Cortex of kidney (tissue), 1 donor: Measurements from ENCODE around the gene FAM111A.

Experiments
- DNase-seq: peaks from one replicate; lab custom pipeline; 2025; lab: John Stamatoyannopoulos, UW

Gene FAM111A

DNA sequence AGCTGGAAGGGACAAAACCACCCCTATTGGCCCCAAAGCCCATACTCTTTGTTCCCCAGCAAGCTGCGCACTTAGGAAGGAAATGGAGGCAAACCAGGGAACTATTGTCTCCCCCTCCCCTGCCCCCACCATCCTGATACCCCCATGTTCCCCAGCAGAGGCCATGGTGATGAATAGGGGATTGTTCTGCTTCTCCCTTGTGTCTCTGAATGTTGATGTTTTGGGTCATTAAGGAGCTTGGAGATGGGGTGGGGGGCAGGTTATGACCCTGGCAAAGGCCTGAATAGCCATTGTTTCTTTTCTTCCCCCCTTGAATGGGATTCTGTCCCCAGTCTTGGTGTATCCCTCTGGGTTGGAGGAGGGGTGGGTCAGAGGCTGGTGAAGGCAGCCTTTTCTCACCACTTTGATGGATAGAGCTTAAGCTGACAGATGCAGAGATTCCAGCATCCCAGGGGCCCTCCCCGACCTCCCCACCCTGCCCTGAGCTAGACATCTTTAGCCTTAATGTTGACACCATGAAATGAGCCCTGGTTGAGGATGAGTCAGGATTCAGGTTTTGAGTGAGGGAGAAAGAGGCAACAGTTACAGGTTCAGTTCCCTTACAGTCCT, 37.6 kb downstream of the FAM111A start:
- DNase-seq: no peak

DNA sequence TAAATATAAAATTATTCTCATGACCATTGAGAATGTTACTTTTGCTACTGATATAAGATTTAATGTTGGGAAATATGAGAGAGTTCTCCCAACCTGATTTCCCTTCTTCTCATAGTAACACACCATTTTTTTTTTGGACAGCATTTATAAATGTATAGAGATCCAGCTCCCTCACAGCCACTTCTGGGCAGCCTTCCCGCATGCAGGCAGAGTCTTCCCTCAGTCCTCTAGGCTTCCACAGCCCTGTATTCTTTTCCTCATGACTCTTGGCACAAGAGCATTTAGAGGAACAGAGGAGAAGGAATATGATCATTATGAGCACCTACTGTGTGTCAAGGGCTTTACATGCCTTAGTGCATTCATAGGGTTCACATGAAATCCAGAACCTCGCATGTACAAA, 38.3 kb downstream of the FAM111A start:
- no peak for DNase-seq

DNA sequence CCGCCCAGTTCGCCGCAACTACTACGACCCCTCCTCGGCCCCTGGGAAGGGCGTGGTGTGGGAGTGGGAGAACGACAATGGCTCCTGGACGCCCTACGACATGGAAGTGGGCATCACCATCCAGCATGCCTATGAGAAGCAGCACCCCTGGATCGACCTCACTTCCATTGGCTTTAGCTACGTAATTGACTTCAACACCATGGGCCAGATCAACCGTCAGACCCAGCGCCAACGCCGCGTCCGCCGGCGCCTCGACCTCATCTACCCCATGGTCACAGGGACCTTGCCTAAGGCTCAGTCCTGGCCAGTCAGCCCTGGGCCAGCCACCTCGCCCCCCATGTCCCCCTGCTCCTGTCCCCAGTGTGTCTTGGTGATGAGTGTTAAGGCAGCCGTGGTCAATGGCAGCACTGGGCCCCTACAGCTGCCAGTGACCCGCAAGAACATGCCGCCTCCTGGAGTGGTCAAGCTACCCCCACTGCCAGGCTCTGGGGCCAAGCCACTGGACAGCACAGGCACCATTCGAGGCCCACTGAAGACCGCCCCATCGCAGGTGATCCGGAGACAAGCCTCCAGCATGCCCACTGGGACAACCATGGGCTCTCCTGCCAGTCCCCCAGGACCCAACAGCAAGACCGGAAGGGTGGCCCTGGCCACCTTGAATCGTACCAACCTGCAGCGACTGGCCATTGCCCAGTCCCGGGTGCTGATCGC, 39.2 kb downstream of the FAM111A start:
- DNase-seq: no peak

DNA sequence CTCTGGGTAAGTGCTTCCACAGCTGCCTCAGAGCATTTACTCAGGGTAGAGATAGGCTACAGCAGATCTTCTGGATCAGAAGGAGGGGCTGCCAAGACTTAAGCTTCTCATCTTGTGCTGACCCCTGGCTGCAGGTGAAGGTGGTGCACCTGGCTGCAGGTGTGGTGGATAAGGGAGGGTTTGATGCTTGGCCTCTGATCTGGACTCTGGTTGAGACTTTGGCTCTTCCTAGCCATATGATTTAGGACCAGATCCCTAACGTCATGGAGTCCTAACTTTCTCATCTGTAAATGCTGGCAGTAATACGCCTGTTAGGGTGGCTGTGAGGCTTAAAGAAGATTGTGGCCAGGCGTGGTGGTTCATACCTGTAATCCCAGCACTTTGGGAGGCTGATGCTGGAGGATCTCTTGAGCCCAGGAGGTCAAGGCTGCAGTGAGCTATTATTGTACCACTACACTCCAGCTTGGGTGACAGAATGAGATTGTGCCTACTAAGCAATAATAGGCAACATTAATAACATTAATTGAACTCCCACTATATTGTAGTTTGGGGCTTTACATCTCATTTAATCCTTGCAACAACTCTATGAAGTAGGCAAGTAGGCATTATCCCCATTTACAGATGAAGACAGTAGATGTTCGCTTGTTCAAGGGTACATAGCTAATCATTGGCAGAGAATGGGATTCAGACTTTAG, 39.9 kb downstream of the FAM111A start:
- no peak for DNase-seq

DNA sequence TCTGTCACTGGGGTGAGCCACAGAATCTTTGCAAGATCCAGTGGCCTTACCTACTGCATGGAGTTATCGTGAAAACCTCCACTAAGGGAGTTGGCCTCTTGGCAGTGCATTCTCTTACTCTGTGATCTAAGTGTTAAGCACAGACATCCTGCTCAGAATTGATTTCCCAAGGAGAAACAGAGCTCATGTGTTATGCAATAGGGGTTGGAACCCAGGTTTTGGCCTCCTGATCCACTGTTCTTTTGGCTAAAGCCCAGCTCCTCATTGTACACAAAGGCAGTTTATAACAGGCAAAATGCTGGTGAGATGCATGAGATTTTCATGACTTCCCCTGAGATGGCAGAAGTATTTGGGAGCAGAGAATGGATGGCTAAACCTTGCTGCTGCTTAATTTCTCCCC, 41.1 kb downstream of the FAM111A start:
- no peak for DNase-seq

DNA sequence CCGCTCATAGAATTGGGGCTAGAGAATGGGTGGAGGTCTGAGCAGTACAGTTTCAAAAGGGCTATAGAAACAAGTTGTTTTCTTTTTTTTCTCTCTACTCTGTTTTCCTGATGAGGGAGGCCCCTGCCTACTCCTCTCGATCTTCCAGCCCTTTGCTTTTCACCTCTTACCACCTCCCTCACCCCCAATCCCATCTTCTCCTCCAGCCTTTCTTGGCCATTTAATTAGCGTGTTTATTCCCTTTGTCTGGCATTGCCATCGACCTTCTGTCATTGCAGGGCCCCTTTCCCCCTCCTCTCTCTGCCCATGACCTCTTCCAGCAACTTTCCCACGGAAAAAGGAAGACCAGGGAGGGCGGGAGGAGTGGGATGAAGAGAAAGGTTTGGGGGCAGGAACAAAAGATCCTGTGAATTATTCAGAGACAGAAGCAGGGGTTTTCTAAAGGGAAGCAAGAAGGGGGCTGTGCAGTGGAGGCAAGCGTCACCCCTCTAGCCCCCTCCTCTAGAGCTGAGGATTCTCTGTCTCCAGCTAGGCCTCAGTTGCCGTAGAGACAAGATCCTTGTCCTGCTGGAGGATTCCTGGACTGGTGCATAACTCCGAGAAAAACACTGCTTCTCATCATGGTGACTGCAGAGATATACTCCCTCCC, 42.2 kb downstream of the FAM111A start:
- no peak for DNase-seq

DNA sequence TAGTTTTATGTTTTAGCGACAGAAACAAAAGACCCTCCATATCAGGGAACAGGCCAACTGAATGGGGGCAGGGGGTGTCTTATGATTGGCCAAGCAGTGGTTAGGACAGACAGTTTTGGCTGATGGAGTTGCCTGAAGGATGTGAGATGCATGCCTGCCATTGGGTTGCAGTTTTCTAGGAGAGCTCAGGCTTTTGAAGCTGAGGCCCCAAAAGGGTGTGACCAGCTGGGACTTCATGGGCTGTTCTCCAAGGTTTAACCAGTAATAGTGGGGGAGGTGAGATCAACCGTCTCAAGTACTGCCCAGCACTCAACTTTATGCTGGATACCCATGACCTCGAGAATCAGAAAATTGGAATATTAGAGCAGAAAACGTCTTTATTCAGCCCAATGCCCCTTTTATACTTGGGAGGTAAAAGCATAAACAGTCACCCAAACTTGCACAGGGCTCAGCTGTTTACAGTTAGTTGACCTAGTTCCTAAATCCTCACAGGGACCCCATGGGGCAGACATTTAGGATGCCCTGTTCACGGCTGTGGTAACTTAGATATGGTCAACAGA, 42.8 kb downstream of the FAM111A start:
- no peak for DNase-seq

DNA sequence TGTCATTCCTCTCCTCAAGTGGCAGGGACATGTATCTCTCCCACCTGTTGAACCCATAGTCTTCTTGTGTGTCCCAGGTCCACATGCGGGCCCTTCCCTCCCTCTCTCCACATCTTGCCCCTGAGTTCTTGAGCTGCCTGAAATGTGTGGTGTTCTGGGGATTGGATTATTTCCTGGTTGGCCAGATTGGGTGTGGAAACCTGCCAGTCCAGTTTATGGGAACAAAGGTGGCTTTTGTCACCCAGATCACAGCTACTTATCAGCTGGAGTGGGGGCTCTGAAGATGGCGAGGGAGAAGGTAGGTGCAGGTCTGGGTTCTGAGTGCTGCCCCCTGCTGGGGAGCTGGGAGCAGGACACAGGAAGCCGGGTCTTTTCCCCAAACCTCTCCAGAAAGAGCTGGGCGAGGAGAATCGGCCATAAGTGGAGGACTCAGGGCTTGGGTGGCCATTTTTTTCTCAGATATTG, 43.5 kb downstream of the FAM111A start:
- DNase-seq: no peak

DNA sequence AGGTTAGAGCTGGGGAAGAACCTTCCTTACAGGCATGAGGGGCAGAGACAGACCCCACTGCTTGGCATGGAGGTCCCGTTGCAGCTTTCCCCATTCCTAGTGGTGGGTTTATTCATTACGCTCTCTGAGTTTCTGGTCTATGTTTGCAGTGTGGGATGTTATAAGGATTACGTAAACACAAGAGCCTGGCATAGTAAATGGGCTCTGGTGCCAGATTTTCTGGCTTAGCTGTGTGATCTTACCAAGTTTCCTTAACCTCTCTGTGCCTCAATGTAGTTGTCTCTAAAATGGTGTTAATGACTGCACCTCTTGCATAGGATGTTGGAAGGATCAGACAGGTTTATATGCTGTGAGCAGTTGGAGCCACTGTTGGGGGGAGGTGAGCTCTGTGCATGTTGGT, 44.4 kb downstream of the FAM111A start:
- DNase-seq: no peak

DNA sequence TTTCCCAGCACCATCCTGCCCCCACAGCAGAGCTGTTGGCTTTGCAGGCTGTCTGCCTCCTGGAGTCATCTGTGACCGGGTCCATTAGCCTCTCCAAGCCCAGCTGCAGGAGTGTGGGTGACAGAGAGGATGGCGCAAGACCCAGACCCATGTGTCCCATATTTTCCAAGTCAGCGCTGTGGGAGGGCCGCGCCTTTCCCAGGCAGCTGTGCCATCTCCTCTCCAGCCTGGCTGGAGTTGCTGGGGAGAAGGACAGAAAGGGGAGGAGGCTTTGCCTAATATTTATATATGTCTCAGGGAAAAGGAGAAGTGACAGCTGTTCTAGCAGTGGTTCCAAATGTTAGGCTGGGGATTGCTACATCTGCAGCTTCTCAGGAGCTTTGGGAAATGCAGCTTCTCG, 44.9 kb downstream of the FAM111A start:
- DNase-seq: no peak

DNA sequence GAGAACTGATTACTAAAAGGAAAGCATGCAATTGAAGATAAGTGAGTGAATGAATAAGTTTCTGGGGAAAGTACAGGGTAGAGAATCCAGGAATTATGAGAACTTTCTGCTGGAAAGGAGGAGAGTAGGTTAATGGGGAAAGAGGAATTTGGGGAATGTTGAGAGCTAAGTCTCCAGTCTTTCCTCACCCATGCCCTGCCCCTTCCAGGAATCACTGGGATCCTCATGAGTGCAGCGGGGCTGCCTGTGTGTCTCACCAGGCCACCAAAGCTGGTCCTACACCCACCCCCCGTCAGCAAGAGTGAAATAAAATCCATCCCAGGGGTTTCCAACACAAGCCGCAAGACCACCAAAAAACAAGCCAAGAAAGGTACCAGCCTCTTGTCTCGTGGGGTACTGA, 46.3 kb downstream of the FAM111A start:
- no peak for DNase-seq

DNA sequence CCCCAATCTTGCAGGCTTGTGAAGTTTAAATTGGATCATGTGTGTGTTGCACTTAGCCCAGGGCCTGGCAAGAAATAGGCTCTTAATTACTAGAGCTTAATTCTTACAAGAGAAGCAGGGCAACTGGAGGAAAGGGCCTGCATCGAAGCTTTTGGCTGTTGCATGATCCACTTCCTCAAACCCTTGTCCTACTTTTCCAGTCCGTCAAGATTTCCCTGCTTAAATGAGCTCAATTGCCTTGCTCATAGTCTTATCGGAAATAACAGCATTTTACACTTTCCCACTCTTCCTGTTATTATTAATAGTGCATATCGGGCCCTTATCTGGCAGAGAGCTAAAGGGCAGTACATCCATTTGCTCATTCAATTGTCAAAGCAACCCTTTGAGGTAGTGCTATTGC, 47.3 kb downstream of the FAM111A start:
- DNase-seq: no peak

DNA sequence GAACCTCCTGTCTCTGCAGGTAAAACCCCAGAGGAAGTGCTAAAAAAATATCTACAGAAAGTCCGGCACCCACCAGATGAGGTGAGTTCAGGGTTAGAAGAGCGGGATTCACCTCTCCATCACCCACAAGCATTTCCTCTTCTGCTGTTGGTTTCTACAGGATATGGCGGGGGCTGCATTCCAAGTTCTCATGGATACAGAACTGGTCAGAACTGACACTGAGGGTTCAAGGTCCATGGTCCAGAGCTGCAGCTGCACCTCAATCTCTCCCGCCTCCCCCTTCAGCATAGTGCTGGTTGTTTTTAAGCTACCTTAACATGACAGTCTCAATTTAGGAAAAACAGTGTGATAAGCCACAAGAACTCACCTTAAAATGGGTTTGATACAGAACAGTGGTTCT, 48.4 kb downstream of the FAM111A start:
- DNase-seq: no peak

DNA sequence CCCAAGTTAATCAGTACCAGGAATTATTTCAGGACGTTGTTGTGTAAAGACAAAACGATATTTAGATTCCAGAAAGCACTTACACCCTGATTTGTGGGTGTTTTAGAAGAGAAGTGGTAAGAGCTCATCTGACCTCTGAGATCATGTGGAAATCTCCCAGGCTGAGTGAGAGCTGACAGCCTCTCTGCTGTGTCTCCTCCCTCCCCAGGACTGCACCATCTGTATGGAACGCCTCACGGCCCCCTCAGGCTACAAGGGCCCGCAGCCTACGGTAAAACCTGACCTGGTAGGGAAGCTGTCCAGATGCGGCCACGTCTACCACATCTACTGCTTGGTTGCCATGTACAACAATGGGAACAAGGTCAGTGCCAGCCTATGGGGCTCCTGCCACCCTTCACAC, 49.2 kb downstream of the FAM111A start:
- DNase-seq: no peak

DNA sequence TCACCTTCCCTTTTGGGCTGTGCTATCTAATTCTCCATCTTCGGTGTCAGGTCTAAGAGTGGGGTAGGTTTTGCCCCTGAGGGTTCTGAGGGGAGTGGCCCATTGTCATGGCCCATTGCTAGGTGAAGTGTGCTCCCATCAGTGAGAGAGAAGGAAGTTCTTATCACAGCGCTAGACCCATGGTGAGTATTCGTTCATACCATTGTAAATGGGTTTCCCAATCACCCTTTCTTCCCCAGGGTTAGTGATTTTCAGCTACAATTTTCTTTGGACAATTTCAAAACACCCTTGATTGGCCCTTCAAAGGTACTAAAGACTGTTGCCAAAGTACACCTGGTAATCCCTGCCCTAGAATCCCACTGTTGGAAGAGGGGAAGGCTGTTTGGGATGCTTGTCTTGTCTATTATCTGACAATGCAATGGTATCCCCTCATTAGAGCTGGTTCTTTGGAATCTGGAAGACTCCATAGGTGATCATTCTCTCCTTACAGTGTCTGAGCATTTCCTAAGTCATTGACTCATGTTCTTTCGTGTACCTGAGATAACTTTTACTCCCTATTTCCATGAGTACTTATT, 49.9 kb downstream of the FAM111A start:
- no peak for DNase-seq

DNA sequence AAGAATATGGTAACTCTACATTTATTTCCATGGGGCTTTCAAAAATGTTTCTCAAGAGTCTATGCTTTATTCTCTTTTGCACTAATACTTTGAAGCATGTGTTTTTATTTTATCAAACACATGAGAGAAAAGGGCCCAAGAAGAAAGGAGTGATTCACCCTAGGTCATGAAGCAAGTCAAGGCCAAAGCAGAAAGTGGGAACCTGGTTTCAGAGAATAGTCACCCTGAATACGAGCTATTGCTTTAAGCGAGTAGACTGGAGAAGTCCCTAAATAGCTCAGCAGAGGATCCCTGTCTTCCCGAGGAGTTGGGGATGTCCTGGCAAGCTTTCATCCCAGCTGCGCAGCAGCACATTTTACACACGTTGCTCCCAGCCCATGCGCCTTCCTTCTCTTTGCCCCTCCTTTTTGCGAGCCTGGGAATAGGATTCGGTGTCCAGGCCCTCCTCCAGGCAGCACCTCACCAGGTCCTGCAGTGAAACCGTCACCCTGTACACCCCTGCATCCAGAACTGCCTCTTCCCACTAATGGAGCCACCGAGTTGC, 51.0 kb downstream of the FAM111A start:
- DNase-seq: no peak

DNA sequence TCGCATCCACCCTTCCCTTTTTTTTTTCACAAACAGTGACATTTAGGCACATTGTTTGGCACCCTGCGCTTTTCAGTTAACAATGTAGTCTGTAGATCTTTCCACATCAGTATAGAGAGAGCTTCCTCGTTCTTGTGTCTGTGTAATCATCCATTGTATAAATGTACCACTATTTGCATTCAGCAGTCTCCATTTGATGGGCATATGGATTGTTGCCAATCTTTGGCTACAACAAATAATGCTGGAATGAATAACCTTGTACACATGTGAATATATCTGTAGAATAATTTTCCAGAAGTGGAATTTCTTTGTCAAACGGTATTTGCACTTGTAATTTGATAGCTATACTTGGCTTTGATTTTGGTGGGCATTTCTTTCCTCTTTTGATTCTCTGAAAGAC, 52.9 kb downstream of the FAM111A start:
- no peak for DNase-seq

DNA sequence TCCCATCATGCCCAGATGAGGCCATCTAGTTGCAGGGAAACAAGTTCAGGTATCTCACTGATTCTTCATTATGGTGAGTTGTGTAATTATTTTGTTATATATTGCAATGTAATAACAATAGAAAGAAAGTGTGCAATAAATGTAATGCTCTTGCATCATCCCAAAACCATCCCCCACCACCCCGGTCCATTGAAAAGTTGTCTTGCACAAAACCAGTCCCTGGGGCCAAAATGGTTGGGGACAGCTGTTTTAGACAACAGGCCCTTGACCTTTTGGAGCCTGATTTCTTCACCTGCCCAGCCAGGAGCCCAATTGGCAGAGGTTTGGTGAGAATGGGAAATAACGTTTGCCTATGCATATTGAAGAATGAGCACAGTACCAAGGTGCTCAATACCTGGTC, 54.1 kb downstream of the FAM111A start:
- DNase-seq: no peak

DNA sequence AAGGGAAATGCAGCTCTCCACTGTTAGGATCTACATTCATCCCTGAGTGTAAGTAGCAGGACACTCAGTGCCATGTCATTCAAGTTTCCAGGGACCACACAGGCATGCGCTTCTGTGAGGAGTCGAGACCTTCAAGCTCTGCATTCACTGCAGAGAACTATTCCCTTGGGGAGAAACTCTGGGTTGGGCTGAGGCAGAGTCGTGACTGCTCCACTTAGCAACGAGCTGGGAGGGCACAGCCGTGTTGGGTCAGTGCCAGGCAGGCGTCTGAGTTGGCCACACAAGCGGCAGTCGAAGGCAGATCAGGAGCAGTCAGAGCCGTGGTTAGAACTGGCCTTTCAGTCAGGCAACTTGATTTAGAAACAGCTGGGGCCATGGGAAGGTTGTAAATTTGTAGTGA, 55.3 kb downstream of the FAM111A start:
- no peak for DNase-seq

DNA sequence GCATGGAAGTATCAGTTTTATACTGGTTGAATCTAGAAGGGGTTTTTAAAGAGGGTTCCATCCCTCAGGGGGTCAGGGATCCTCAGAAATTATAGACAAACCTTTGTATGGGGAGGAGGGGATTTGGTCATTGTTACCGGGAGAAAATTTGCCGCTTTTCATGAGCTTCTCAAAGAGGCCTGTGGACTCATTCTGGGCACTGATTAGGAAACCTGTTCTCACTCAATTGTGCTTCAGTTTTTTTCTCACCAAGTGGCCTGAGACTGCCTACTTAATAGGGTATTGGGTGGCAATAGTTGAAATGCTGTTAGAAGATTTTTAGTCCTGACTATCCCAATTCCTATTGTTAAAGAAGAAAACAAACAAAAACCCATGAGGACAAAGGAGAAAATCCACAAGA, 56.1 kb downstream of the FAM111A start:
- no peak for DNase-seq

DNA sequence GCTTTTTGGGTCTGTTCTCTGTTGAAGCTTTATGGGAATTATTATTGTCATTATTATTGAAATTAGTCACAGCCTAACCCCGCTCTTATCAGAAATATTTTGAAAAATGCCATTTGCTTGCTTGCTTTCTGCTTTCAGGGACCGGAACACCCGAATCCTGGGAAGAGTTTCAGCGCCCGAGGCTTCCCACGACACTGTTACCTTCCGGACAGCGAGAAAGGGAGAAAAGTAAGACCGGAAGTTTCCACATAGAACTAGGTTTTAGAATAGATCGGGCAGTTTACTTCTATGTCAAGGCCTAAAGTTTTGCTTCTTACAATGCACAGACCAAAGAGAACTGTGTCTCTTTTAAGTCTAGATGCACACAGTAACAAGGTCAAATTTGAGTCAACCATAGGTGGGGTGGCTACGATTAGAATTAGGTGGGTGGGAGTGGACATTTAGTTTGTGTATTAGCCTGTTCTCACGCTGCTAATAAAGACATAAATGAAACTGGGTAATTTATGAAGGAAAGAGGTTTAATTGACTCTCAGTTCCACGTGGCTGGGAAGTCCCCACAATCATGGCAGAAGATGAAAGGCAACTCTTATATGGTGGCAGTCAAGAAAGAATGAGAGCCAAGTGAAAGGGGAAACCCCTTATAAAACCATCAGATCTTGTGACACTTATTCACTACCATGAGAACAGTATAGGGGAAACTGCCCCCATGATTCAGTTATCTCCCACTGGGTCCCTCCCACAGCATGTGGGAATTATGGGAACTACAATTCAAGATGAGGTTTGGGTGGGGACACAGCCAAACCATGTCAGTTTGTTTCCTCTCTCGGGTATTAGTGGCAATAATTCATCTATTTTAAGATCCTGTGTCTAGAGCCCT, 57.1 kb downstream of the FAM111A start:
- no peak for DNase-seq
